SK-N-MC (cell line): ENCODE results near the gene CETN3.

Source experiments
- EZH2 ChIP-seq: fragments of 200-600 bp; sonication (generic); IDR thresholded peaks from one replicate; pipeline ENCODE4 v1.6.1; 2017; ENCODE audit warnings: antibody characterized with exemption
- POLR2AphosphoS5 ChIP-seq: IDR thresholded peaks from 2 replicates; pipeline ENCODE4 v1.6.1; 2012; ENCODE audit warnings: mild to moderate bottlenecking, low read depth, low read length, borderline replicate concordance

DNA sequence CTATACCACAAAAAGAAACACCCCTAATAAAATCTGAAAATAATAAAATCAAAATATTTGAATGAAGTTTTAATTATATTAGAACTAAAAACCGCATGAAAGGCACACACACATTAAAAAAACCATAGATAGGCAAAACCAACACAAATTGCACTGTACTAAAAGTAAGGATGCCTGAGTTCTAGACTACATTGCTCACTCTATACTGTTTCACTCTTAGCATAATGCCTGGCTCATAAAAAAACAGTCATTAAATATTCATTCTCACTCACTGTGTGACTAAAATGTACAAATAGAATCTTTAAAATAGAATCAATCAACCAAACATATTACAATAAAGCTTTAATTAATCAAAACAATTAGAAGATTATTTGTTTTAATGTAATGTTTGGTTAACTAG, 41.7 kb downstream of the CETN3 start:
- TF ChIP-seq EZH2 = no peak
- no peak for TF ChIP-seq POLR2AphosphoS5
